Dendritic cell treated with granulocyte-macrophage colony-stimulating factor and Interleukin-4, amounts not matched to agents 40 ng/mL and 50 ng/mL, for 4 days (primary cell): Measurements from ENCODE around the gene MCF2L2.

ENCODE experiments used
- H3K27ac Mint-ChIP-seq: one replicate; pipeline ENCODE4 v1.8.0; 2022; ENCODE audit warnings: mild to moderate bottlenecking, mixed read lengths
- H3K27me3 Mint-ChIP-seq: one replicate; pipeline ENCODE4 v1.8.0; 2022; ENCODE audit warnings: mild to moderate bottlenecking, mixed read lengths
- H3K36me3 Mint-ChIP-seq: one replicate; pipeline ENCODE4 v1.8.0; 2022; ENCODE audit warnings: low read depth, mixed read lengths
- H3K4me1 Mint-ChIP-seq: one replicate; pipeline ENCODE4 v1.8.0; 2022; ENCODE audit warnings: low read depth, mixed read lengths
- H3K4me3 Mint-ChIP-seq: one replicate; pipeline ENCODE4 v1.8.0; 2022; ENCODE audit warnings: mild to moderate bottlenecking, moderate library complexity, mixed read lengths
- H3K9me3 Mint-ChIP-seq: one replicate; pipeline ENCODE4 v1.8.0; 2022; ENCODE audit warnings: mixed read lengths
- intact Hi-C: fragments of 100-400 bp; cut with micrococcal nuclease; formaldehyde crosslinking; loops from one replicate; pipeline ENCODE4 v1.15.0; 2022

The MCF2L2 gene

GRCh38 chr3:183212565-183212964 lies 215.9 kb downstream of the MCF2L2 start:
- no peaks in the 10 kb centered on the region for H3K9me3 Mint-ChIP-seq
- H3K4me1 Mint-ChIP-seq = peaks cover 60% of the 10 kb centered on the region
- no peaks in the 10 kb centered on the region for H3K36me3 Mint-ChIP-seq
- H3K27ac Mint-ChIP-seq = peak overlapping the region; percentile 93
- intact Hi-C loops = no loop called here
- H3K27me3 Mint-ChIP-seq = no peaks in the 10 kb centered on the region
- no peak overlapping the region for H3K4me3 Mint-ChIP-seq

- Mint-ChIP-seq H3K9me3 (no peaks in the 10 kb centered on the region), H3K4me3 (no peak overlapping the region), H3K4me1 (peaks cover 61% of the 10 kb centered on the region), H3K27me3 (no peaks in the 10 kb centered on the region), H3K36me3 (no peaks in the 10 kb centered on the region), H3K27ac (peak overlapping the region; percentile 93)
- intact Hi-C loops = no loop called here
These were observed 216.3 kb downstream of the MCF2L2 start for GRCh38 chr3:183212096-183212495.

GRCh38 chr3:183211352-183211751 lies 217.1 kb downstream of the MCF2L2 start:
- intact Hi-C loops = loop anchor here (2.0 kb wide), 1 partner anchor 41 kb away; the partner anchor contains the start of gene B3GNT5
- peaks cover 69% of the 10 kb centered on the region for H3K4me1 Mint-ChIP-seq
- no peaks in the 10 kb centered on the region for H3K36me3 Mint-ChIP-seq
- H3K4me3 Mint-ChIP-seq = no peak overlapping the region
- H3K9me3 Mint-ChIP-seq = no peaks in the 10 kb centered on the region
- H3K27ac Mint-ChIP-seq = peak overlapping the region; percentile 93
- no peaks in the 10 kb centered on the region for H3K27me3 Mint-ChIP-seq

- H3K4me3 Mint-ChIP-seq = peak overlapping the region; percentile 32
- peak overlapping the region; percentile 93 for H3K27ac Mint-ChIP-seq
- intact Hi-C loops = loop anchor here (2.0 kb wide), 1 partner anchor 42 kb away; the partner anchor contains the start of gene B3GNT5
- H3K4me1 Mint-ChIP-seq = peaks cover 70% of the 10 kb centered on the region
- no peaks in the 10 kb centered on the region for H3K36me3 Mint-ChIP-seq
- no peaks in the 10 kb centered on the region for H3K9me3 Mint-ChIP-seq
- H3K27me3 Mint-ChIP-seq = no peaks in the 10 kb centered on the region
These were observed 217.5 kb downstream of the MCF2L2 start for GRCh38 chr3:183210862-183211341.

- Mint-ChIP-seq H3K36me3 (no peaks in the 10 kb centered on the region), H3K27me3 (no peaks in the 10 kb centered on the region), H3K4me3 (peak overlapping the region; percentile 32), H3K4me1 (peaks cover 64% of the 10 kb centered on the region), H3K27ac (peak overlapping the region; percentile 93), H3K9me3 (no peaks in the 10 kb centered on the region)
- intact Hi-C loops = loop anchor here (2.0 kb wide), 1 partner anchor 42 kb away; the partner anchor contains the start of gene B3GNT5
These were observed 218.1 kb downstream of the MCF2L2 start for GRCh38 chr3:183210341-183210740.

- peaks cover 2% of the 10 kb centered on the region for H3K36me3 Mint-ChIP-seq
- no peak overlapping the region for H3K4me3 Mint-ChIP-seq
- H3K27ac Mint-ChIP-seq = no peak overlapping the region
- no peaks in the 10 kb centered on the region for H3K27me3 Mint-ChIP-seq
- H3K9me3 Mint-ChIP-seq = peaks cover 13% of the 10 kb centered on the region
- intact Hi-C loops = no loop called here
- peaks cover 49% of the 10 kb centered on the region for H3K4me1 Mint-ChIP-seq
These were observed 219.6 kb downstream of the MCF2L2 start for GRCh38 chr3:183208800-183209199.

GRCh38 chr3:183208260-183208659 lies 220.2 kb downstream of the MCF2L2 start:
- Mint-ChIP-seq H3K27me3 (no peaks in the 10 kb centered on the region), H3K9me3 (peaks cover 18% of the 10 kb centered on the region), H3K27ac (no peak overlapping the region), H3K4me1 (peaks cover 44% of the 10 kb centered on the region), H3K36me3 (peaks cover 7% of the 10 kb centered on the region), H3K4me3 (no peak overlapping the region)
- intact Hi-C loops = no loop called here

- intact Hi-C loops = no loop called here
- Mint-ChIP-seq H3K4me1 (peaks cover 16% of the 10 kb centered on the region), H3K36me3 (peaks cover 8% of the 10 kb centered on the region)
These were observed 224.7 kb downstream of the MCF2L2 start for GRCh38 chr3:183203670-183204069.

GRCh38 chr3:183202004-183202722 lies 226.3 kb downstream of the MCF2L2 start:
- intact Hi-C loops = no loop called here
- H3K4me1 Mint-ChIP-seq = peaks cover 11% of the 10 kb centered on the region
- H3K4me3 Mint-ChIP-seq = no peak overlapping the region
- no peaks in the 10 kb centered on the region for H3K27me3 Mint-ChIP-seq
- peaks cover 8% of the 10 kb centered on the region for H3K36me3 Mint-ChIP-seq
- peaks cover 22% of the 10 kb centered on the region for H3K9me3 Mint-ChIP-seq
- H3K27ac Mint-ChIP-seq = no peak overlapping the region

More at GRCh38 chr3:183203670-183204069, 224.7 kb downstream of the MCF2L2 start:
- no peak overlapping the region for H3K27ac Mint-ChIP-seq
- peaks cover 22% of the 10 kb centered on the region for H3K9me3 Mint-ChIP-seq
- H3K27me3 Mint-ChIP-seq = no peaks in the 10 kb centered on the region
- no peak overlapping the region for H3K4me3 Mint-ChIP-seq

GRCh38 chr3:183198939-183199338 lies 229.5 kb downstream of the MCF2L2 start:
- H3K36me3 Mint-ChIP-seq = peaks cover 7% of the 10 kb centered on the region
- intact Hi-C loops = no loop called here
- no peak overlapping the region for H3K4me3 Mint-ChIP-seq
- no peak overlapping the region for H3K27ac Mint-ChIP-seq
- H3K9me3 Mint-ChIP-seq = peaks cover 11% of the 10 kb centered on the region
- peaks cover 7% of the 10 kb centered on the region for H3K4me1 Mint-ChIP-seq
- no peaks in the 10 kb centered on the region for H3K27me3 Mint-ChIP-seq

- no peaks in the 10 kb centered on the region for H3K27me3 Mint-ChIP-seq
- intact Hi-C loops = no loop called here
- H3K27ac Mint-ChIP-seq = no peak overlapping the region
These were observed 230.7 kb downstream of the MCF2L2 start for GRCh38 chr3:183197734-183198133.

GRCh38 chr3:183195266-183195665 lies 233.2 kb downstream of the MCF2L2 start:
- Mint-ChIP-seq H3K27me3 (no peaks in the 10 kb centered on the region), H3K4me1 (peaks cover 19% of the 10 kb centered on the region), H3K9me3 (no peaks in the 10 kb centered on the region), H3K36me3 (no peaks in the 10 kb centered on the region), H3K4me3 (no peak overlapping the region), H3K27ac (no peak overlapping the region)
- intact Hi-C loops = no loop called here

More at GRCh38 chr3:183197734-183198133, 230.7 kb downstream of the MCF2L2 start:
- no peaks in the 10 kb centered on the region for H3K9me3 Mint-ChIP-seq
- H3K36me3 Mint-ChIP-seq = no peaks in the 10 kb centered on the region
- H3K4me1 Mint-ChIP-seq = peaks cover 18% of the 10 kb centered on the region
- H3K4me3 Mint-ChIP-seq = no peak overlapping the region

GRCh38 chr3:183193762-183194689 lies 234.4 kb downstream of the MCF2L2 start:
- Mint-ChIP-seq H3K4me3 (no peak overlapping the region), H3K27ac (no peak overlapping the region), H3K36me3 (no peaks in the 10 kb centered on the region), H3K27me3 (no peaks in the 10 kb centered on the region), H3K4me1 (peaks cover 31% of the 10 kb centered on the region), H3K9me3 (no peaks in the 10 kb centered on the region)
- intact Hi-C loops = no loop called here
